Activated CD4-positive, alpha-beta memory T cell treated with anti-CD3 and anti-CD28 coated beads for 36 hours (primary cell): ENCODE results near the gene GAD2. TPM values are rescaled to one million over a fixed set of nuclear protein-coding genes. Genes with fewer than 3 reads are reported as not detected.

Source experiments
- CTCF ChIA-PET: fragments of 350-600 bp; sonication (Branson Sonifier 250); formaldehyde crosslinking; loops from one replicate; lab custom pipeline; 2021; ENCODE audit warnings: antibody characterized with exemption, inconsistent platforms; lab: Charles Lee
- POLR2A ChIA-PET: fragments of 350-600 bp; sonication (Branson Sonifier 250); formaldehyde crosslinking; loops from one replicate; lab custom pipeline; 2021; ENCODE audit warnings: antibody characterized with exemption; lab: Charles Lee
- DNase-seq: peaks from one replicate; pipeline ENCODE4 v3.0.0-alpha.2; 2020
- H3K27ac Mint-ChIP-seq: one replicate; pipeline ENCODE4 v1.8.0; 2021; ENCODE audit warnings: mixed read lengths
- H3K27me3 Mint-ChIP-seq: one replicate; pipeline ENCODE4 v1.8.0; 2021; ENCODE audit warnings: mixed read lengths
- H3K36me3 Mint-ChIP-seq: one replicate; pipeline ENCODE4 v1.8.0; 2021; ENCODE audit warnings: mixed read lengths
- H3K4me1 Mint-ChIP-seq: one replicate; pipeline ENCODE4 v1.8.0; 2021; ENCODE audit warnings: low read depth, mixed read lengths
- H3K4me3 Mint-ChIP-seq: one replicate; pipeline ENCODE4 v1.8.0; 2021; ENCODE audit warnings: mild to moderate bottlenecking, mixed read lengths
- H3K9me3 Mint-ChIP-seq: one replicate; pipeline ENCODE4 v1.8.0; 2021; ENCODE audit warnings: mixed read lengths
- intact Hi-C: fragments of 100-400 bp; cut with micrococcal nuclease; formaldehyde crosslinking; loops from one replicate; pipeline ENCODE4 v1.15.1; 2023
- total RNA-seq, 2 experiments: library from RNA; stranded (reverse); gene quantifications; one replicate each; pipeline ENCODE4 v1.2.3, GENCODE V29; 2021

Gene GAD2
- total RNA-seq: not detected

DNA sequence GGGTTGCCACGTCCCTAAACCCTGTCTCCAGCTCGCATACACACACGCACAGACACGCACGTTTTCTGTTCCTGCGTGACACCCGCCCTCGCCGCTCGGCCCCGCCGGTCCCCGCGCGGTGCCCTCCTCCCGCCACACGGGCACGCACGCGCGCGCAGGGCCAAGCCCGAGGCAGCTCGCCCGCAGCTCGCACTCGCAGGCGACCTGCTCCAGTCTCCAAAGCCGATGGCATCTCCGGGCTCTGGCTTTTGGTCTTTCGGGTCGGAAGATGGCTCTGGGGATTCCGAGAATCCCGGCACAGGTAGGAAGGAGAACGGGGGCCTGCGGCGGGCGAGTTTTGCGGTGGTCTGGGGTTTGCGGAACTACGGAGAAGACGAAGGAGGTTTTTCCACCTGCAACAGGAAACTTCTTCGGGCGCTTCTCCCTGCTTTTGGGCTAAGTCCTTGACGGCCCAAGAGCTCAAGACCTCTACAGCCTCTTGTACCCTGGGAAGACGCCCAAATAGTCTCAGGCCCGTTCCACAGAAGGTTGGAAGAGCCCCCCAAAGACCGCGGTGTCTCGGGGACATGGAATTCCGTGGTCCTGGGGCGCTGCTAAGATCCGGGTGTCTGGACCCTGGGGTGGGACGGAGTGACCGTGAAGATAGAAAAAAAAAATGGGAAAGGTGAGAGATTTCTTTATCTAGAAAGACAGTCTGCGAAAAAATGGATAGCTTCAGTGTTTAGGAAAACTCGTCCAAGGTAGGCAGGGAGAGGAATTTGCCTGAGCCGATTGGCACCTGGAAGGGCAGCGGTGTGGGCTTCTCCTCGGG lies at the start of gene GAD2:
GAD2 (plus strand) TSS at position 190 of the 811 bp plus-strand sequence; CDS start at position 226, 36 bp downstream.
- CTCF ChIA-PET: no interaction called here
- H3K27ac Mint-ChIP-seq: no peak within 1 kb of the TSS
- peaks cover 33% of the 10 kb centered on the region for H3K4me1 Mint-ChIP-seq
- DNase-seq: no peak
- peaks cover 2% of the 10 kb centered on the region for H3K36me3 Mint-ChIP-seq
- peak within 1 kb of the TSS; percentile 58 for H3K4me3 Mint-ChIP-seq
- no peaks in the 10 kb centered on the region for H3K9me3 Mint-ChIP-seq
- POLR2A ChIA-PET: no interaction called here
- H3K27me3 Mint-ChIP-seq: peaks cover 86% of the 10 kb centered on the region
- intact Hi-C loops: no loop called here

DNA sequence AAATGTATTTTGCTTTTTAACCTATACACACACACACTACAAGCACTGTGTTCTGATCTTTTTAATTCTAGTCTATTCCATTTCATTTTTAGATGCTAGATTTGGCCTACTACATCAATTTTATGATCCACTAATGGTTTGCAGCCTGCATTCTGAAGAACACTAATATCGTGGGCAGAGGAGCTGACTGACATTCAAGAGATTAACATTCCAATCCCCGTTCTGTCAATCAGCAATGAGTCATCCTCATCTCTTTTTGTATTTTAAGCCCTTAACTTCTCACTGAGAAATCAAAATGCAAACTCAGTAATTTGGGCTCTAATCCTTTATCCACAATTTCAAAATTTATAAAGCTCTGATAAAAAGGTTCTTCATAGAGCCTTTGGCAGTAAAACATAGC lies 47.1 kb upstream of the GAD2 start:
- Mint-ChIP-seq H3K9me3 (no peaks in the 10 kb centered on the region), H3K4me1 (no peaks in the 10 kb centered on the region), H3K27ac (no peak overlapping the region), H3K36me3 (no peaks in the 10 kb centered on the region), H3K27me3 (peaks cover 20% of the 10 kb centered on the region), H3K4me3 (no peak overlapping the region)
- intact Hi-C loops: no loop called here
- DNase-seq: no peak
- ChIA-PET CTCF (no interaction called here), POLR2A (no interaction called here)

DNA sequence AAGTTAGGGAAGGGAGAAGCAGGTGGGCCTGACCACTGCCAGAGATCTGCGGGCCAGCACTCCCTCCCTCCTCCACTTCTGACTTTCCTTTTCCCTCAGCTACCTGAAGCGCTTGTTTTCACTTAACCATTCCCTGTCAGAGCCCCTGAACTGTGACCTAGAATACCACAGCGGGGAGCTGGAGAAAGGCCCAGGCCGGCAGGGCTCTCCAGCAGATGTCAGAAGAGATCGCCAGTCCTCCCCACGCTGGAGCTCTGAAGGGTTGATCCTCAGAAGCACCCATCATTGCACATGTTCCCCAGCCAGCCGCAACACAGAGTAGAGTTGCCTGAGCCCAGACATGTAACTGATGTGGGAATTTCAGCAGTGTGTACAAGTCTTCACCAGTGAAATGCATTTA lies 44.4 kb upstream of the GAD2 start:
- Mint-ChIP-seq H3K9me3 (no peaks in the 10 kb centered on the region), H3K27me3 (peaks cover 20% of the 10 kb centered on the region), H3K4me3 (no peak overlapping the region), H3K4me1 (no peaks in the 10 kb centered on the region), H3K36me3 (no peaks in the 10 kb centered on the region), H3K27ac (no peak overlapping the region)
- DNase-seq: no peak
- CTCF ChIA-PET: no interaction called here
- POLR2A ChIA-PET: no interaction called here
- intact Hi-C loops: no loop called here

DNA sequence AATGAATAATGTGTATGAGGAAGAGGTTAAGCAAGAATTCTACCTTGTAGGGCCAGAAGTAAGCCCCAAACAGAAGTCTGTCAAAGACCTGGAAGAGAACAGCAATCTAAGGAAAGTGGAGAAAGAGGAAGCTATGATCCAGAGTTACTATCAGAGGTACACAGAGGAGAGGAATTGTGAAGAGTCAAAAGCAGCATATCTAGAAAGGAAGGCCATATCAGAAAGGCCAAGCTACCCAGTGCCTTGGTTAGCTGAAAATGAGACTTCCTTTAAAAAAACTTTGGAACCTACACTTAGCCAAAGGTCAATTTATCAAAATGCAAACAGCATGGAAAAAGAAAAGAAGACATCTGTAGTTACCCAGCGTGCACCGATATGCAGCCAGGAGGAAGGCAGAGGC lies 42.7 kb upstream of the GAD2 start:
- Mint-ChIP-seq H3K4me1 (no peaks in the 10 kb centered on the region), H3K4me3 (no peak overlapping the region), H3K27ac (no peak overlapping the region), H3K9me3 (no peaks in the 10 kb centered on the region), H3K36me3 (no peaks in the 10 kb centered on the region), H3K27me3 (peaks cover 22% of the 10 kb centered on the region)
- no peak for DNase-seq
- intact Hi-C loops: no loop called here
- ChIA-PET POLR2A (no interaction called here), CTCF (no interaction called here)

DNA sequence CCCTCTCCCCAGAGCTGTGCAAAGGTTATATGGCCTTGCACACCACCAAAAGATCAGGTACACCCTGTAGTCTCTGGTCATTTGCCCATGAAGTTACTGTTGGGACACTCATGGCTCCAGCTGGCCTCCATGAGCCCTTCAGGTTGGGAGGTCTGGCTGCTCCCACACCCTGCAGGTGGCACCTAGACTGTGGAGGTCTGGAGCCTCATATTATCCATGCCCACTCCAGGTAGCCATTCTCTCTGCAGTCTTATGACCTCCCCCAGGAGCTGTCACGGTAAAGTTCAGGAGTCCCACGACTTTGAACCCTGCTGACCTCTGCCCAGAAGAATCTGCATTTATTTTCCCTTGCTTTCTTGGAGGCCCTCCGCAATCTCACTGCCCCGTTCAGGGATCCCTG lies 39.2 kb upstream of the GAD2 start:
- H3K4me1 Mint-ChIP-seq: no peaks in the 10 kb centered on the region

DNA sequence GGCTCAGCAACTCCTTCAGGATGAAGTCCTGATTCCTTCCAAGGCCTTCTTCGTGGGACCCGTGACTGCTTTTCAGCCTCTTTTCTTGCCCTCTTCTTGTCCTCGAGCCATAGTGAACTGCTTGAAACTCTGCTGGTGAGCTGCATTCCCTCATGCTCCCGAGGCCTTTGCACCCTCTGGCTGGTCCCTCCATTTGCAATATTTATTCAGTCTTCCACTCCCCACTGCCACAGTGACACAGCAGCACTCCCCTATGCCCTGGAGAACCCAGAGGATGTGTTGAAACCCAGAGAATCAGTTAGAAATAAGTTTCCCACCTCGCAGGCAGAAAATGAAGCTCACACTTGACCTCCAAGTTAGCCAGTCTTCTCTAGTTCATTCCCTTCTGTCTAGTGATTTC lies 22.3 kb upstream of the GAD2 start:
- intact Hi-C loops: no loop called here
- Mint-ChIP-seq H3K36me3 (no peaks in the 10 kb centered on the region), H3K9me3 (peaks cover 2% of the 10 kb centered on the region), H3K4me3 (no peak overlapping the region), H3K27me3 (peaks cover 6% of the 10 kb centered on the region), H3K27ac (no peak overlapping the region), H3K4me1 (peaks cover 3% of the 10 kb centered on the region)
- ChIA-PET POLR2A (no interaction called here), CTCF (no interaction called here)
- no peak for DNase-seq

More for the DNA sequence above, 39.2 kb upstream of the GAD2 start:
- intact Hi-C loops: no loop called here
- H3K27me3 Mint-ChIP-seq: peaks cover 11% of the 10 kb centered on the region
- H3K4me3 Mint-ChIP-seq: no peak overlapping the region
- CTCF ChIA-PET: no interaction called here
- no peak for DNase-seq
- POLR2A ChIA-PET: no interaction called here
- H3K9me3 Mint-ChIP-seq: no peaks in the 10 kb centered on the region
- H3K36me3 Mint-ChIP-seq: no peaks in the 10 kb centered on the region
- no peak overlapping the region for H3K27ac Mint-ChIP-seq

DNA sequence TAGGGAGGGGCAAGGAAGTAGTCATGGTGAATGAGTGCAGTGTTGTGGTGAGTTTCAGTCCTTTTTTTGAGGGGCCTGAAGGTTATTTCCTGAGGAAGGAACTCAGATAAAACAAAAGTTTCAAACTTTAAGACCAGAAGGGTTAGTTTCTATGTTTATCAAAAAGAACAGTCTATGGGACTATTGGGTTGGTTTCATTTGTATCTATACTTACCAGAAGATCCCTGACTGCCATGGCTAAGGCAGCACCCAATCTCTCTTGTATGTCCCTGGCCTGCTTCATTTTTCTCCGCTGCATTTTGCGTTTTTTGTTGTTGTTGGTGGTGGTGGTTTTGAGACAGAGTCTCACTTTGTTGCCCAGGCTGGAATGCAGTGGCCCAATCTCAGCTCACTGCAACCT lies 19.3 kb upstream of the GAD2 start:
- H3K27me3 Mint-ChIP-seq: peaks cover 4% of the 10 kb centered on the region
- CTCF ChIA-PET: no interaction called here

DNA sequence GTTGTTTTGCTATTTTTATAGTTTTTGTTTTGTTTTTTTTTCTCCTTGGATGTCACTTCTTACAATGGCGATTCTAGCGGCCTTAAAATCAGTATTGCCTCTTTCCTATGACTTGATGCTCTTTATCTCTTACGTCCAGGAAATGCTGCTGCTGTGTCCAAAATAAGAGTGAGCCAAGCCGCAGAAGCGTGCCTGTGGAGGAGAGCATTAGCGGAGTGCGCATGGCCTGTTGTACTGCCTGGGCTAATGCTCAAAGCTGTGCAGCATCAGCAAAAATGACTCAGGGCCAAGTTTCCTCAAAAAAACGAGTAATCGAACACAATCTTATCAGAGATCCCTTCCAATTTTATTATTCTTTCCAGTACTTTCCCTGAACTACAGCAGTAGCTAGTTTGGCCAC lies 18.5 kb upstream of the GAD2 start:
- Mint-ChIP-seq H3K4me1 (peaks cover 3% of the 10 kb centered on the region), H3K9me3 (peaks cover 2% of the 10 kb centered on the region), H3K4me3 (no peak overlapping the region), H3K27me3 (peaks cover 4% of the 10 kb centered on the region), H3K27ac (no peak overlapping the region), H3K36me3 (no peaks in the 10 kb centered on the region)
- no peak for DNase-seq
- POLR2A ChIA-PET: no interaction called here
- CTCF ChIA-PET: no interaction called here
- intact Hi-C loops: no loop called here

More for the DNA sequence above, 19.3 kb upstream of the GAD2 start:
- Mint-ChIP-seq H3K36me3 (no peaks in the 10 kb centered on the region), H3K4me1 (peaks cover 3% of the 10 kb centered on the region), H3K9me3 (peaks cover 2% of the 10 kb centered on the region), H3K4me3 (no peak overlapping the region), H3K27ac (no peak overlapping the region)
- DNase-seq: no peak
- intact Hi-C loops: no loop called here
- POLR2A ChIA-PET: no interaction called here

DNA sequence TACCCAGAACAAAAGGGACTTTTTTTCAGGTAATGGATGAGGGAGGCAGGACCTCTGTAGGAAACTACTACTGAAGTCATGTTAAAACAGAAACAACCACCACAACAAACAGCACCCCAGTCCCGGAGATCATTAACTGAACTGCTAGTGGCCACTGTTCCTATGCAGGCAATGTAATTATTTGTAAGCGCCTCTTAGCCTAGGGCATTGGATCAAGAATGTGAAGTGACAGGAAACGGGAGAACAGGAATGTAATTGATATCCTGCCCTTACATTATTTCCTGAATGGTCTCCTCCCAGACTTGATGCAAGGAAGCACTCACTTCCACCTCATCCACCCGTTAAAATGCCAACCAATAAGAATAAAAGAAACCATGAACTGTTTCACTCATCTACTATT lies 16.7 kb upstream of the GAD2 start:
- POLR2A ChIA-PET: no interaction called here
- CTCF ChIA-PET: no interaction called here
- H3K36me3 Mint-ChIP-seq: no peaks in the 10 kb centered on the region

DNA sequence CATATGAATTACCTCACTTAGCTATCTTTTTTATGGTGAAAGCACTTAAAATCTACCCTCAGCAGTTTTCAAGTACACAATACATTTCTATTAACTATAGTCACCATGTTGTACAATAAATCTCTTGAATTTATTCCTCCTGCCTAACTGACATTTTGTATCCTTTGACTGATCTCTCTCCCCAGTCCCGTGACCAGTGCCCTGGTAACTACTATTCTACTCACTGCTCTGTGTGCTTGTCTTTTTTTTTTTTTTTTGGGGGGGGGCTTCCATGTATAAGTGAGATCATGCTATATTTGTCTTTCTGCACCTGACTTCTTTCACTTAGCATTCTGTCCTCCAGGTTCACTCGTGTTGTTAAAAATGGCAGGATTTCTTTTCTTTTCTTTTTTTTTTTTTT lies 11.4 kb upstream of the GAD2 start:
- intact Hi-C loops: no loop called here
- POLR2A ChIA-PET: no interaction called here

More for the DNA sequence above, 16.7 kb upstream of the GAD2 start:
- H3K27ac Mint-ChIP-seq: no peak overlapping the region
- peaks cover 2% of the 10 kb centered on the region for H3K9me3 Mint-ChIP-seq
- DNase-seq: no peak
- no peak overlapping the region for H3K4me3 Mint-ChIP-seq
- H3K4me1 Mint-ChIP-seq: peaks cover 3% of the 10 kb centered on the region
- intact Hi-C loops: no loop called here
- peaks cover 4% of the 10 kb centered on the region for H3K27me3 Mint-ChIP-seq

DNA sequence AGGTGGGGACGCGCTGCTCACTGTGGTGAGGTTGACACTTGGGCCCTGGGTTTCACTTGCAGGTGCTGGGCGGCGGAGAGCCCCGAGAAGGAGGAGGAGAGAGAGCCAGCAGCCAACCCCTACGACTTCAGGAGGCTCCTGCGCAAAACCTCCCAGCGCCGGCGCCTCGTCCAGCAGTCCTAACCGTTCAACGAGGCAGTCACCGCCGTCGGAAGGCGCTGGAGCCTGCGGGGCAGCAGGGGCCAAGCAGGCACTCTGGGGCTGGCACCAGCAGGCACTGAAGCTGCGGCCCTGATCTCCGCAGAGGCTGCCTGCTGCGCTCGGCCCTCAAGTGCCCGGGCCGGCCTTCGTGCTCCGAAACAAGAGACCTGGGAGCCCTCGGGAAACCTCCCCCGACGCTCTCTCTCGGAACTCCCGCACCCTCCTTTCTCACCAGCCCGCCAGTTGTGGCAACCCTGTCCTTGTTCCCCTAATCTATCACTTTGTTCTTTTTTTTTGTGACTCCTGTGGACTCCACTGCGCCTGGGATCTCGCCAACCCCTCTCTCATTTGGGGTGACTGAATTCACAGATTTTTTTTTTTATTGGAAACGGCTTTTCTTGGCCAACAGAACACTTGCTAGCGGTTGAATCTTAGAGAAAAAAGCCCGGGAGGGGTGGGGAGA lies 4.7 kb upstream of the GAD2 start:
- Mint-ChIP-seq H3K36me3 (no peaks in the 10 kb centered on the region), H3K9me3 (no peaks in the 10 kb centered on the region), H3K27me3 (peaks cover 52% of the 10 kb centered on the region), H3K4me3 (no peak overlapping the region), H3K27ac (no peak overlapping the region), H3K4me1 (peaks cover 17% of the 10 kb centered on the region)
- ChIA-PET POLR2A (no interaction called here), CTCF (no interaction called here)
- no peak for DNase-seq
- intact Hi-C loops: no loop called here

More for the DNA sequence above, 11.4 kb upstream of the GAD2 start:
- Mint-ChIP-seq H3K27ac (no peak overlapping the region), H3K4me3 (no peak overlapping the region), H3K4me1 (no peaks in the 10 kb centered on the region), H3K36me3 (no peaks in the 10 kb centered on the region), H3K9me3 (no peaks in the 10 kb centered on the region), H3K27me3 (peaks cover 11% of the 10 kb centered on the region)
- CTCF ChIA-PET: no interaction called here
- no peak for DNase-seq

DNA sequence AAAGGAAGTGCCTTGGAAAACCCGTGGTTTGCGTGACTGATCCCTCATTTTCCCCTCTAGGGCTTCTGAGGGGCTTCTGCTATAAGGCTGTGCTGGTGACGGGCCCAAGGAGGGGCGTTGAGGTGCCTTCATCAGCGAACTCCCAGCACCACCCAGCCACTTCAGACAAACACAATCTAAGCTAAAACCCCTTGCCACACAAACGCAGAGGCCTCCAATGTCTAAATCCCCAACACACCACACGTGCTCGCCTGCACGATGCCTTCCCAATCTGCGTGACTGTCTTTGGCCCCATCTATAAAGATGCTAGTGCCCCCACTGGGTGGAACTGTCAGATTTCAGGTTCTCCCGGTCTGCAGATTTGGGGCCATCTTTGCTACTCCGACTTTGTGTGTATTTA lies 4.1 kb upstream of the GAD2 start:
- Mint-ChIP-seq H3K9me3 (no peaks in the 10 kb centered on the region), H3K4me3 (no peak overlapping the region), H3K27ac (no peak overlapping the region), H3K36me3 (no peaks in the 10 kb centered on the region), H3K4me1 (peaks cover 21% of the 10 kb centered on the region), H3K27me3 (peaks cover 53% of the 10 kb centered on the region)
- ChIA-PET POLR2A (no interaction called here), CTCF (no interaction called here)
- intact Hi-C loops: no loop called here
- DNase-seq: no peak
